DOHH2 (cell line): ENCODE data around the gene CASP7.
"Not testable (repeated sequence)": the region's sequence is repeated elsewhere in the genome, so short reads cannot be mapped to it uniquely, and the experiment has no call there.

Experiments
- H3F3A ChIP-seq: fragments of 200-600 bp; sonication (generic), shearing (Covaris generic); 2 replicates; pipeline ENCODE4 v1.6.0; 2016; ENCODE audit warnings: antibody characterized with exemption, mild to moderate bottlenecking; ENCODE audit not compliant: control insufficient read depth, insufficient read depth
- H3K27ac ChIP-seq: fragments of 200-600 bp; sonication (generic); 2 replicates; pipeline ENCODE4 v1.5.1; 2014; ENCODE audit warnings: low read depth, mild to moderate bottlenecking, low read length, moderate library complexity
- H3K27me3 ChIP-seq: fragments of 200-600 bp; sonication (generic); 2 replicates; pipeline ENCODE4 v1.6.1; 2014; ENCODE audit warnings: mild to moderate bottlenecking, low read length, mixed read lengths; ENCODE audit not compliant: control insufficient read depth
- H3K36me3 ChIP-seq: fragments of 200-600 bp; sonication (generic); 2 replicates; pipeline ENCODE4 v1.6.1; 2014; ENCODE audit warnings: mild to moderate bottlenecking, low read length, moderate library complexity, mixed read lengths; ENCODE audit not compliant: control insufficient read depth
- H3K4me1 ChIP-seq: fragments of 200-600 bp; sonication (generic); 2 replicates; pipeline ENCODE4 v1.6.1; 2014; ENCODE audit warnings: mild to moderate bottlenecking, low read length, mixed read lengths; ENCODE audit not compliant: control insufficient read depth
- H3K4me2 ChIP-seq: fragments of 200-600 bp; sonication (generic); 2 replicates; pipeline ENCODE4 v1.6.0; 2014; ENCODE audit warnings: mild to moderate bottlenecking, low read length, moderate library complexity
- H3K4me3 ChIP-seq: fragments of 200-600 bp; sonication (generic); 2 replicates; pipeline ENCODE4 v1.5.1; 2014; ENCODE audit warnings: mild to moderate bottlenecking, low read length, mixed read lengths
- H3K79me2 ChIP-seq: fragments of 200-600 bp; sonication (generic); 2 replicates; pipeline ENCODE4 v1.6.1; 2014; ENCODE audit warnings: mild to moderate bottlenecking, low read length, mixed read lengths; ENCODE audit not compliant: control insufficient read depth
- H3K9me2 ChIP-seq: fragments of 200-600 bp; sonication (generic); replicated peaks from 2 replicates; pipeline ENCODE4 v1.6.1; 2014; ENCODE audit warnings: mild to moderate bottlenecking, low read length, mixed read lengths; ENCODE audit not compliant: control insufficient read depth
- H3K9me3 ChIP-seq: fragments of 200-600 bp; sonication (generic); 2 replicates; pipeline ENCODE4 v1.6.1; 2014; ENCODE audit warnings: antibody characterized with exemption, low read length, mixed read lengths; ENCODE audit not compliant: control insufficient read depth, insufficient read depth
- H4K20me1 ChIP-seq: fragments of 200-600 bp; sonication (generic); 2 replicates; pipeline ENCODE4 v1.6.0; 2014; ENCODE audit warnings: low read depth, mild to moderate bottlenecking, antibody characterized with exemption, low read length, moderate library complexity; ENCODE audit not compliant: control insufficient read depth, insufficient read depth
- EZH2phosphoT487 ChIP-seq: fragments of 200-600 bp; sonication (generic); IDR thresholded peaks from 2 replicates; pipeline ENCODE4 v1.6.1; 2017; ENCODE audit warnings: borderline replicate concordance, mild to moderate bottlenecking, antibody characterized with exemption, low read length, moderate library complexity, mixed read lengths
- TF ChIP-seq, protein P1 (sequence below): fragments of 200-600 bp; sonication (generic); IDR thresholded peaks from one replicate; pipeline ENCODE4 v1.5.1; 2014; ENCODE audit warnings: antibody characterized with exemption, mild to moderate bottlenecking, low read depth, low read length; ENCODE audit not compliant: poor library complexity, severe bottlenecking

The CASP7 gene

DNA sequence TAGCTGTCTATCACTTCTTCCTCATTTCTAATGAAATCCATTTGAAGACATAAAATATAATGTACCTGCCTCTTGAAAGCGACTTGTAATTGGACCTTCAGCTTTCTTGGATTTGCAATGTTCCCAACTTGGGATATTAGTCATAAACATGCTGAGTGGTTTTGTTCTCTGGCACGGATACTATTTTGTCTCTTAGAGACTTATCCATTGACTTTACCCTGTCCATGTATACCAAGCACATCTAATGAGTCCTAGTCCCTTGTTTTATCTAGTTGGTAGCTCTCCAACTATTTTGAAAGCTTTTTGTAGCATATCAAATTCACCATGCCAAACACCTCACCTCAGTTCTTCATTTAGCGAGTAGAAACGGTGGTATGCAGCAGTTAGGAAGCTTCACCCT is 90.6 kb downstream of the CASP7 start:
- Histone ChIP-seq H3K9me2 (no peaks in the 10 kb centered on the region), H3F3A (no peaks in the 10 kb centered on the region), H3K79me2 (no peaks in the 10 kb centered on the region), H3K36me3 (no peaks in the 10 kb centered on the region), H3K27me3 (peaks cover 20% of the 10 kb centered on the region), H3K4me2 (no peak overlapping the region), H3K9me3 (no peaks in the 10 kb centered on the region), H3K4me3 (no peak overlapping the region), H3K4me1 (no peaks in the 10 kb centered on the region), H3K27ac (no peak overlapping the region), H4K20me1 (no peaks in the 10 kb centered on the region)
- TF ChIP-seq, protein P1, sequence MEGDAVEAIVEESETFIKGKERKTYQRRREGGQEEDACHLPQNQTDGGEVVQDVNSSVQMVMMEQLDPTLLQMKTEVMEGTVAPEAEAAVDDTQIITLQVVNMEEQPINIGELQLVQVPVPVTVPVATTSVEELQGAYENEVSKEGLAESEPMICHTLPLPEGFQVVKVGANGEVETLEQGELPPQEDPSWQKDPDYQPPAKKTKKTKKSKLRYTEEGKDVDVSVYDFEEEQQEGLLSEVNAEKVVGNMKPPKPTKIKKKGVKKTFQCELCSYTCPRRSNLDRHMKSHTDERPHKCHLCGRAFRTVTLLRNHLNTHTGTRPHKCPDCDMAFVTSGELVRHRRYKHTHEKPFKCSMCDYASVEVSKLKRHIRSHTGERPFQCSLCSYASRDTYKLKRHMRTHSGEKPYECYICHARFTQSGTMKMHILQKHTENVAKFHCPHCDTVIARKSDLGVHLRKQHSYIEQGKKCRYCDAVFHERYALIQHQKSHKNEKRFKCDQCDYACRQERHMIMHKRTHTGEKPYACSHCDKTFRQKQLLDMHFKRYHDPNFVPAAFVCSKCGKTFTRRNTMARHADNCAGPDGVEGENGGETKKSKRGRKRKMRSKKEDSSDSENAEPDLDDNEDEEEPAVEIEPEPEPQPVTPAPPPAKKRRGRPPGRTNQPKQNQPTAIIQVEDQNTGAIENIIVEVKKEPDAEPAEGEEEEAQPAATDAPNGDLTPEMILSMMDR = no peak
- TF ChIP-seq EZH2phosphoT487 = no peak

DNA sequence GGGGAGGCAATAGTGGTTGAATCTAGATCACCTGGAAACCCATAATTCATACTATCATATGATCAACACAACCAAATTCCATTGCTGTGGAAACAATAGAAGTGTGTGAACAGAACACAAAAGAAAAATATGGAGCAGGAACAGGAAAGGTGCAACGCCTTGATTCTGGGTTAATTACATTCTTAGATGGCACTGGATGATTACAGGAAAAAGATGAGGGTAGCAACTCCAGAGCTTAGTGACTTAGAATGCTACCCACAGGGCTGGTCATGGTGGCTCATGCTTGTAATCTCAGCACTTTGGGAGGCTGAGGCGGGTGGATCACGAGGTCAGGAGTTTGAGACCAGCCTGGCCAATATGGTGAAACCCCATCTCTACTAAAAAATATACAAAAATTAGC is 91.4 kb downstream of the CASP7 start:
- not testable (repeated sequence) for H3K9me3 ChIP-seq, H3K4me1 ChIP-seq, H3K4me3 ChIP-seq, H3K27ac ChIP-seq, H3K79me2 ChIP-seq, H3K4me2 ChIP-seq, H4K20me1 ChIP-seq, H3K36me3 ChIP-seq, H3F3A ChIP-seq, H3K9me2 ChIP-seq
- H3K27me3 ChIP-seq = peaks cover 16% of the 10 kb centered on the region

DNA sequence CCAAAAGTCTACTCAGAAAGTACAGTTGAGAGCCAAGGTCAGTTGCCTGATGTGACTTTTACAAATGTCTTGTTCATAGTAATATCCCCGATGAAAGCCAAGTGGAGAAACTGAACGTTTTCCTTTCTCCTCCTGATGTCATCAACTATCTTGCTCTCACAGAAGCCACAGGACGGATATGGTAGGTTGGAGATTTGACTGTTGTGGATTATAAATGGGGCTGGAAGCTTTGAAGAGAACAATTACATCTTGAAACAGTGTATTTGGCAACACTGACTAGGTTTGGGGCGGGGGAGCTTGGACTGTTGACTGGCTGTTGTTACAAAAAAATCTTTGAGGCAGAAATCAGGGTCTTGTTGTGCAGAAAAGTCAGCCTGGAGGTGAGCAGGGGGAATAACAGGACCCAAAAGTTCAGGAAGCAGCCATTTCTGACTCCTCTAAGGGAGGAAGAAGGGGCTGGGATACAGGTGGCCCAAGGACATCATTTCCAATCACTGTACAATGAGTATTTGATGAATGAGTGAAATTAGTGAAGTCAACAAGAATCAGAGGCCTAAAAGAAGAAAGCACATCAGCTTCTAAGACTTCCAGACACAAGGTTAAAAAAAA is 96.1 kb downstream of the CASP7 start:
- Histone ChIP-seq H3K36me3 (no peaks in the 10 kb centered on the region), H3K79me2 (no peaks in the 10 kb centered on the region), H4K20me1 (no peaks in the 10 kb centered on the region), H3F3A (no peaks in the 10 kb centered on the region), H3K27me3 (peaks cover 6% of the 10 kb centered on the region), H3K27ac (no peak overlapping the region), H3K4me3 (no peak overlapping the region), H3K4me2 (no peak overlapping the region), H3K9me3 (no peaks in the 10 kb centered on the region), H3K4me1 (no peaks in the 10 kb centered on the region), H3K9me2 (no peaks in the 10 kb centered on the region)
- no peak for TF ChIP-seq EZH2phosphoT487
- TF ChIP-seq, protein P1 = no peak

DNA sequence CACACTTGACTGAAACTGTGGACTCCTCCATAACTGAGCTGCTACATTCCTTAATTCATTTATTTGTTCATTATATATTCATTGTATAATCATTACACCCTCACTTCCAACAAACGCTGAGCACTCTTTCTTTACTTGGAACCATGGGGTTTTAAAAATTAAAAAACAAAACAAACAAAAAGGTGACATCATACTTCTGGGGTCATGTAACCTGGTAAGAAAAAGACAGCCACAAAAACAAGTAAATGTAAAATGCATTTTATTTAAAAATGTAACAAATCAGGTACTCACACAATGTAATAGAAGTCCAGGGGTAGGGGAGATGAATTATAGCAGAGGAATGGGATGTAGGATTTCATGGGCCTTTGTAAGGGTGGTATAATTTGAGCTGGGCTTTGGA is 96.8 kb downstream of the CASP7 start:
- H3K4me2 ChIP-seq = no peak overlapping the region
- no peaks in the 10 kb centered on the region for H3K79me2 ChIP-seq
- H3K4me3 ChIP-seq = no peak overlapping the region
- H3K4me1 ChIP-seq = no peaks in the 10 kb centered on the region
- no peaks in the 10 kb centered on the region for H3F3A ChIP-seq
- TF ChIP-seq, protein P1 = no peak
- no peak for TF ChIP-seq EZH2phosphoT487
- no peaks in the 10 kb centered on the region for H3K9me3 ChIP-seq
- H3K36me3 ChIP-seq = no peaks in the 10 kb centered on the region
- H3K27ac ChIP-seq = no peak overlapping the region
- H3K27me3 ChIP-seq = peaks cover 3% of the 10 kb centered on the region; the same call in 1 of the 2 replicates
- no peaks in the 10 kb centered on the region for H3K9me2 ChIP-seq
- H4K20me1 ChIP-seq = no peaks in the 10 kb centered on the region
